HepG2 (cell line): ENCODE measurements around the gene ZNF444. TPM values are rescaled to one million over a fixed set of nuclear protein-coding genes. Genes with fewer than 3 reads are reported as not detected.

Experiments used
- ARID3A ChIP-seq: IDR thresholded peaks from 2 replicates; pipeline ENCODE4 v1.6.1; 2012; ENCODE audit warnings: low read depth, low read length, improper control_type of control experiment
- CAMTA2 ChIP-seq: sonication (generic); formaldehyde crosslinking; IDR thresholded peaks from 2 replicates; pipeline ENCODE4 v1.4.0; 2020; ENCODE audit warnings: mild to moderate bottlenecking, missing genetic modification reagents, borderline replicate concordance
- CC2D1A ChIP-seq: sonication (generic); formaldehyde crosslinking; IDR thresholded peaks from 2 replicates; pipeline ENCODE4 v1.8.1; 2023; ENCODE audit warnings: mild to moderate bottlenecking, missing genetic modification reagents
- CCAR2 ChIP-seq: fragments of 200-400 bp; formaldehyde crosslinking; optimal IDR thresholded peaks from 2 replicates; pipeline ENCODE3; 2018; ENCODE audit warnings: low read depth, mild to moderate bottlenecking, low read length, moderate library complexity
- CENPT ChIP-seq: sonication (generic); formaldehyde crosslinking; IDR thresholded peaks from 2 replicates; pipeline ENCODE4 v1.8.0; 2022; ENCODE audit warnings: low read depth, mild to moderate bottlenecking, moderate library complexity, missing genetic modification reagents
- CHD2 ChIP-seq: IDR thresholded peaks from 2 replicates; pipeline ENCODE4 v1.6.1; 2011; ENCODE audit warnings: low read depth, low read length, improper control_type of control experiment
- GABPA ChIP-seq, 2 experiments: IDR thresholded peaks; 2 replicates each; pipeline ENCODE4 v1.6.1; 2011 to 2016; ENCODE audit warnings: low read depth in 2 of 2, low read length in 1 of 2, missing biosample characterization in 1 of 2, missing genetic modification characterization in 1 of 2
- GFI1 ChIP-seq: sonication (generic); formaldehyde crosslinking; IDR thresholded peaks from 2 replicates; pipeline ENCODE4 v1.5.0; 2020; ENCODE audit warnings: missing genetic modification reagents, mild to moderate bottlenecking, borderline replicate concordance
- KLF11 ChIP-seq: IDR thresholded peaks from 2 replicates; pipeline ENCODE4 v1.6.1; 2016; ENCODE audit warnings: missing compliant biosample characterization
- MEIS2 ChIP-seq: sonication (generic); formaldehyde crosslinking; IDR thresholded peaks from 2 replicates; pipeline ENCODE4 v1.9.0; 2021; ENCODE audit warnings: mild to moderate bottlenecking, missing genetic modification reagents
- NFKBIZ ChIP-seq: IDR thresholded peaks from 2 replicates; pipeline ENCODE4 v1.6.1; 2018; ENCODE audit warnings: missing genetic modification reagents, missing compliant biosample characterization
- SMARCE1 ChIP-seq: fragments of 450-650 bp; IDR thresholded peaks from 2 replicates; pipeline ENCODE4 v1.6.1; 2017; ENCODE audit warnings: borderline replicate concordance
- SP140L ChIP-seq: sonication (generic); formaldehyde crosslinking; IDR thresholded peaks from 2 replicates; pipeline ENCODE4 v1.4.0; 2020; ENCODE audit warnings: missing genetic modification reagents, borderline replicate concordance
- ZBTB10 ChIP-seq: sonication (generic); formaldehyde crosslinking; IDR thresholded peaks from 2 replicates; pipeline ENCODE4 v1.4.0; 2020; ENCODE audit warnings: missing genetic modification reagents, borderline replicate concordance
- ZFP82 ChIP-seq: sonication (generic); formaldehyde crosslinking; IDR thresholded peaks from 2 replicates; pipeline ENCODE4 v1.5.1; 2020; ENCODE audit warnings: mild to moderate bottlenecking, missing genetic modification reagents, borderline replicate concordance
- ZNF230 ChIP-seq: sonication (generic); formaldehyde crosslinking; IDR thresholded peaks from 2 replicates; pipeline ENCODE4 v1.4.0; 2020; ENCODE audit warnings: mild to moderate bottlenecking, missing genetic modification reagents
- ZNF496 ChIP-seq: sonication (generic); formaldehyde crosslinking; IDR thresholded peaks from 2 replicates; pipeline ENCODE4 v1.8.1; 2023; ENCODE audit warnings: mild to moderate bottlenecking, moderate library complexity, missing genetic modification reagents; ENCODE audit not compliant: insufficient replicate concordance
- ZNF691 ChIP-seq: sonication (generic); formaldehyde crosslinking; IDR thresholded peaks from 2 replicates; pipeline ENCODE4 v1.4.0; 2020; ENCODE audit warnings: missing genetic modification reagents, low read depth, mild to moderate bottlenecking, borderline replicate concordance
- ZNF788 ChIP-seq: sonication (generic); formaldehyde crosslinking; IDR thresholded peaks from 2 replicates; pipeline ENCODE4 v1.5.0; 2020; ENCODE audit warnings: mild to moderate bottlenecking, missing genetic modification reagents, borderline replicate concordance
- ZNF800 ChIP-seq: sonication (generic); formaldehyde crosslinking; IDR thresholded peaks from 2 replicates; pipeline ENCODE4 v1.4.0; 2020; ENCODE audit warnings: missing genetic modification reagents
- ZSCAN9 ChIP-seq: IDR thresholded peaks from 2 replicates; pipeline ENCODE4 v1.6.1; 2016; ENCODE audit warnings: borderline replicate concordance
- polyA plus RNA-seq, 8 experiments: library from polyadenylated mRNA; depleted of rRNA in 3 of 8; stranded (reverse) in 7 of 8; unstranded in 1 of 8; fragments of >200 nt; fragmentation: Illumina TruSeq in 4 of 8; extraction: Trizol in 4 of 8; gene quantifications; 2 replicates each; pipeline versions ENCODE4 v1.2.1 to v1.2.3, GENCODE V29; 2011 to 2016; ENCODE audit warnings: low read depth in 4 of 8, missing spikeins in 1 of 8, mixed read lengths in 1 of 8; ENCODE audit not compliant: insufficient read depth in 1 of 8
- total RNA-seq, 5 experiments: library from RNA; depleted of rRNA; stranded (reverse); fragments of >200 nt; fragmentation: Illumina TruSeq; extraction: Trizol; gene quantifications; 2 replicates each; pipeline ENCODE4 v1.2.3, GENCODE V29; 2016; ENCODE audit warnings: low read depth in 1 of 5

The ZNF444 gene
- total and polyA plus RNA-seq, 2 of the 13 experiments (the other 11 are each of a cell fraction or from before 2014, with no cell fraction given) = 27.4 to 30.3 TPM

- TF ChIP-seq ZNF788 (CRISPR knock-in tag) = peak; percentile 26; the same call in 1 of the 2 replicates
- no peak for TF ChIP-seq ARID3A
- TF ChIP-seq ZNF691 = peak; percentile 72; the same call in 1 of the 2 replicates
- no peak for TF ChIP-seq GABPA (IDR thresholded peaks at IDR 0.05; ENCODE audit: low read depth, low read length)
- TF ChIP-seq GABPA (CRISPR knock-in tag; IDR thresholded peaks at IDR 0.05; ENCODE audit: low read depth) = 0 out of 2 replicates have a peak, but pooled peaks have one; percentile 22
- TF ChIP-seq ZNF800 (CRISPR knock-in tag) = 0 out of 2 replicates have a peak, but pooled peaks have one; percentile 30
- no peak for TF ChIP-seq MEIS2 (CRISPR knock-in tag)
- TF ChIP-seq ZBTB10 = no peak
- no peak for TF ChIP-seq SP140L (CRISPR knock-in tag)
- no peak for TF ChIP-seq ZFP82 (CRISPR knock-in tag)
- TF ChIP-seq CENPT (CRISPR knock-in tag) = no peak
- TF ChIP-seq CHD2 = no peak
- TF ChIP-seq CCAR2 = no peak
- 0 out of 2 replicates have a peak, but pooled peaks have one; percentile 39 for TF ChIP-seq ZNF230
- no peak for TF ChIP-seq ZSCAN9 (CRISPR knock-in tag)
- no peak for TF ChIP-seq CC2D1A
- no peak for TF ChIP-seq GFI1 (CRISPR knock-in tag)
- TF ChIP-seq KLF11 (CRISPR knock-in tag) = no peak
- TF ChIP-seq CAMTA2 (CRISPR knock-in tag) = no peak
- TF ChIP-seq NFKBIZ (CRISPR knock-in tag) = no peak
- TF ChIP-seq ZNF496 (CRISPR knock-in tag) = no peak
- TF ChIP-seq SMARCE1 = no peak
Measured at GRCh38 chr19:56105090-56105701, 35.9 kb upstream of the ZNF444 start (continued).
